ENCODE measurements around the gene PSMA6. TPM values are rescaled to one million over a fixed set of nuclear protein-coding genes. Genes with fewer than 3 reads are reported as not detected.

The PSMA6 gene
- total RNA-seq (2022; extraction: Qiagen RNA extraction) = 248 to 289 TPM (median 256 TPM) in 5 replicates

GRCh38 chr14:35292051-35292769 is at the start of gene PSMA6:
Gene PSMA6 (plus strand): TSS chr14:35292382. CDS start chr14:35292477, 95 bp downstream.

Other genes with a start within 250 kb of the PSMA6 start
- 89.3 to 97.7 TPM (median 95.8 TPM) in 5 replicates for gene FAM177A1, start 246.1 kb upstream of the PSMA6 start, total RNA-seq (2022; extraction: Qiagen RNA extraction)
- gene PPP2R3C, start 170.4 kb upstream of the PSMA6 start, total RNA-seq (2022; extraction: Qiagen RNA extraction) = 22.3 to 27.6 TPM (median 25.1 TPM) in 5 replicates
- gene PRORP, start 169.8 kb upstream of the PSMA6 start, total RNA-seq (2022; extraction: Qiagen RNA extraction) = 31.3 to 39.1 TPM (median 33.8 TPM) in 5 replicates
- gene NFKBIA, start 112.4 kb downstream of the PSMA6 start, total RNA-seq (2022; extraction: Qiagen RNA extraction) = 101 to 182 TPM (median 132 TPM) in 5 replicates
- 0.02 to 0.08 TPM (median 0.07 TPM) in 3 of 5 replicates, not detected in the others for gene INSM2, start 241.8 kb downstream of the PSMA6 start, total RNA-seq (2022; extraction: Qiagen RNA extraction)